ENCODE data around the gene LFNG. TPM values are rescaled to one million over a fixed set of nuclear protein-coding genes. Genes with fewer than 3 reads are reported as not detected.
A peak's percentile ranks its signal among the peaks of the same experiment; 100 is the strongest.

Gene LFNG
- total and polyA plus RNA-seq, 4 donors, result 0.22 to 2.9 (median 2.6) TPM

DNA sequence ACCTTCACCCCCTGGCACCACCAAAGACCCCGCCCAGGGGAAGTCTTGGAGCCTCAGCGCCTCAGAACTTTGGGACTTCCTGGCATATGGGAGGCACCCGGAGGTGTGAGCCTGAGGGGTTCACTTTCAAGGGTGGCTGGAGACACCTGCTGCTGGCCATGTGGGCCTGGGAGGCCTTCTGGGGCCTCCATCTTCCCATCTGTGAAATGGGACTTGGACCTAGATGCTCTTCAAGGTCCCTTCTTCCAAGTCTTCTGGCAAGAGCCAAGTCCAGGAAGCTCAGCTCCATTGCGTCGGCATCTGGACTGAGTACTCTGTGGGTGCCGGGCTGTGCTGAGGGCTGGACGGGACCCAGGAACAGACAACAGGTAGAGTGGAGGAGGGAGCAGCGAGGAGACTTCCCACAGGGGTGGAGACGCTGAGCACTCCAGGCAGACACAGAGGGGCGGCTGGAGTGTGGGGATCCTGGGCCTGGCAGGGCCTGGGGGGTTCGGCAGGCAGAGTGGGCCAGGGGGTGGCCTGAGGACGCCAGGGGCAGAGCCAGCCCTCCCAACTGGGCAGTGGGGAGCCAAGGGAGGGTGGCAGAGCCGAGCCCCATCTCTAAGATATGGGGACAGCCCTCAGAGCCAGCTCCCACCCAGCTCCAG, 9.3 kb upstream of the LFNG start:
- H3K36me3 ChIP-seq (ENCODE audit: control insufficient read depth in 4 of 4, insufficient read depth in 3 of 4, low read depth in 1 of 4, low read length in 3 of 4), result no peaks in the 10 kb centered on the region

More for the DNA sequence above, 9.3 kb upstream of the LFNG start:
- TF ChIP-seq HNF4A (conservative IDR thresholded peaks at IDR 0.05) (no peak), ZBTB33 (IDR thresholded peaks at IDR 0.05) (no peak), EGR1 (IDR thresholded peaks at IDR 0.05; ENCODE audit: low read depth in 2 of 2) (no peak), JUND (IDR thresholded peaks at IDR 0.05) (no peak), HNF4G (IDR thresholded peaks at IDR 0.05) (no peak), REST (IDR thresholded peaks at IDR 0.05) (no peak), YY1 (IDR thresholded peaks at IDR 0.05) (no peak), MAX (IDR thresholded peaks at IDR 0.05) (no peak), GABPA (IDR thresholded peaks at IDR 0.05 in 1 of 2, conservative IDR thresholded peaks at IDR 0.05 in 1 of 2) (no peak), RAD21 (IDR thresholded peaks at IDR 0.05) (no peak), FOXA1 (IDR thresholded peaks at IDR 0.05) (no peak), SP1 (IDR thresholded peaks at IDR 0.05) (no peak), TAF1 (conservative IDR thresholded peaks at IDR 0.05) (no peak), CTCF (IDR thresholded peaks at IDR 0.05; ENCODE audit: low read depth, low read length, missing input control) (no peak), RXRA (IDR thresholded peaks at IDR 0.05) (no peak), NR2F2 (IDR thresholded peaks at IDR 0.05) (no peak), FOXA2 (IDR thresholded peaks at IDR 0.05) (no peak)
- TF ChIP-seq, protein P1, sequence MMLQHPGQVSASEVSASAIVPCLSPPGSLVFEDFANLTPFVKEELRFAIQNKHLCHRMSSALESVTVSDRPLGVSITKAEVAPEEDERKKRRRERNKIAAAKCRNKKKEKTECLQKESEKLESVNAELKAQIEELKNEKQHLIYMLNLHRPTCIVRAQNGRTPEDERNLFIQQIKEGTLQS (IDR thresholded peaks at IDR 0.05), result no peak
- Histone ChIP-seq H3K9me3 (ENCODE audit: control insufficient read depth in 4 of 4, low read length in 3 of 4) (no peaks in the 10 kb centered on the region), H3K27ac (ENCODE audit: low read depth in 1 of 2, low read length in 2 of 2) (peak overlapping the region in 1 of 2 donors; percentile 62), H3K4me1 (ENCODE audit: control insufficient read depth in 4 of 4, insufficient read depth in 4 of 4, low read length in 3 of 4) (peaks cover 0 to 11% (median 3%) of the 10 kb centered on the region in 4 donors), H3K27me3 (ENCODE audit: control insufficient read depth in 4 of 4, insufficient read depth in 4 of 4, low read length in 3 of 4) (no peaks in the 10 kb centered on the region), H3K4me3 (ENCODE audit: low read depth in 1 of 3, low read length in 3 of 3) (no peak overlapping the region), H3K9ac (ENCODE audit: low read depth in 1 of 2, low read length in 2 of 2) (no peak overlapping the region)
- no peak for DNase-seq (ENCODE audit: low spot score)
- WGBS, result 88% methylated on average over 13 of the region's 13 CpGs
